Esophagus muscularis mucosa (tissue), 4 donors: Measurements from ENCODE around the gene DNAJC4. TPM values are rescaled to one million over a fixed set of nuclear protein-coding genes. Genes with fewer than 3 reads are reported as not detected.
A peak's percentile ranks its signal among the peaks of the same experiment; 100 is the strongest.

Source experiments
- DNase-seq: peaks from one replicate; pipeline ENCODE4 v3.0.0-alpha.2; 2017; ENCODE audit errors: extremely low spot score
- H3K27ac ChIP-seq, 4 donors: fragments of 200-600 bp; sonication (generic); replicated peaks in 1 of 4; 1 replicate in 3 of 4; 2 replicates in 1 of 4; pipeline ENCODE4 v1.5.1; 2016 to 2019; ENCODE audit warnings: mild to moderate bottlenecking in 1 of 4
- H3K27me3 ChIP-seq, 4 donors: fragments of 200-600 bp; sonication (generic); one replicate each; pipeline versions ENCODE4 v1.5.1 to v1.6.0; 2016 to 2019
- H3K36me3 ChIP-seq, 4 donors: fragments of 200-600 bp; sonication (generic); one replicate each; pipeline ENCODE4 v1.5.1; 2016 to 2019
- H3K4me1 ChIP-seq, 4 donors: fragments of 200-600 bp; sonication (generic); one replicate each; pipeline ENCODE4 v1.5.1; 2016 to 2019
- H3K4me3 ChIP-seq, 4 donors: fragments of 200-600 bp; sonication (generic); 1 replicate in 2 of 4; 2 replicates in 2 of 4; pipeline ENCODE4 v1.5.1; 2016 to 2019; ENCODE audit warnings: mild to moderate bottlenecking in 4 of 4, moderate library complexity in 1 of 4
- H3K9me3 ChIP-seq, 4 donors: fragments of 200-600 bp; sonication (generic); 1 replicate in 3 of 4; 2 replicates in 1 of 4; pipeline ENCODE4 v1.5.1; 2016 to 2019
- CTCF ChIP-seq, 3 experiments: fragments of 200-600 bp in 2 of 3; fragments of 450-650 bp in 1 of 3; sonication (generic) in 2 of 3; IDR thresholded peaks; one replicate each; pipeline ENCODE4 v1.5.1; 2017 to 2019; ENCODE audit warnings: antibody characterized with exemption in 3 of 3, mild to moderate bottlenecking in 2 of 3, moderate library complexity in 1 of 3
- EP300 ChIP-seq: sonication (generic); formaldehyde crosslinking; IDR thresholded peaks from one replicate; pipeline ENCODE4 v1.6.1; 2017; ENCODE audit warnings: antibody characterized with exemption
- POLR2A ChIP-seq: fragments of 450-650 bp; IDR thresholded peaks from one replicate; pipeline ENCODE4 v1.6.1; 2017; ENCODE audit warnings: antibody characterized with exemption, moderate library complexity, mild to moderate bottlenecking, low read depth
- POLR2AphosphoS5 ChIP-seq, 2 donors: sonication (generic); formaldehyde crosslinking; IDR thresholded peaks; one replicate each; pipeline ENCODE4 v1.6.1; 2017; ENCODE audit warnings: antibody characterized with exemption in 2 of 2
- WGBS: methylation state at CpG from one replicate; pipeline ENCODE4 v1.1.5; 2018; 5-methylcytosine and 5-hydroxymethylcytosine counted together
- intact Hi-C: fragments of 100-400 bp; cut with DNase I; formaldehyde crosslinking; loops from one replicate; pipeline ENCODE4 v1.15.1; 2023
- total RNA-seq, 4 donors: library from RNA; depleted of rRNA; stranded (reverse); fragments of >200 nt; gene quantifications; one replicate each; pipeline versions ENCODE4 v1.1.0 to v1.2.1, GENCODE V29; 2016

Gene DNAJC4
- total RNA-seq, 4 donors from 2014 or later, result 19.4 to 40.4 (median 25.3) TPM

DNA sequence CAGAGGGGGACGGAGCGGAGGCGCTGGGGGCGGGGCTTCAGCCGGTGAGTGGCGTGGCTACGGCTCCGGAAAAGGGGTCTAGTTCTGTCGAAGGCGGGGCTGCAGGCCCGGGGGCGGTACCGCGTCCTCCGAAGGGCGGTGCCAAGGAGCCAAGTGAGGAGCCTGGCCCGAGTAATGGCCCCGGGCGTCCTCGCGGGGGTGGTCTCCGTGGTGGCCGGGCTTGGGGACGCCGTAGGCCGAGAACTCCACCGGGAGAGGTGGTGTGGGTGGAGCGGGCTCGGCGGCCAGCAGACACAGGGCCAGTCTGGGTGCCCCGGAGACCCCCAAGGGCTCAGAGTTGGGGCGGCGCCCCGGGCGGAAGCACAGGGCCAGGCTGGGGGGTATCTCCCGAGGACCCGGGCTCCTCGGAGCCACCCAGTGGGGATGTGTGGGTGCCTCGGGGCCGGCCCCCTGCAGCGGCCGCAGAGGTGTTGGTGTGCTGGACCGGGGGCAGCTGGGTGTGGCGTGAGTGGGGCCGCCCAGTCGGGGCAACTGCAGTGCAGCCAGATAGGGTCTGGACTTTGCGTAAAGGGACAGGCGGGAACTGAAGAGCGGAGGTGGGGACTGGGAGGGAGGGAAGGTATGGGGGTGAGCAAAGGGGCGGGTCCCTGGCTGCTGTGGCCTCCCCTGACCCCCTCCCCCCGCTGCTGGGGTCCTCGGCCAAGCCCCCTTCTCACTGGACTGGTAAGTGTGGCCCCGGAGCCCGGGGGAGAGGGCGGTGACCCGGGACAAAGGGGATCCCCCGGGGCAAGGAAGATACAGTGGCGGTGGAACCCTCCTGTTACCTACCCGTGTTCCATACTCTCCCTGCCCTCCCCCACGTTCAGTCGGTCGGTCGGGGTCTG, 11.4 kb downstream of the DNAJC4 start:
- H3K4me1 ChIP-seq, result peaks cover 34 to 55% (median 50%) of the 10 kb centered on the region in 4 donors
- DNase-seq, result no peak
- intact Hi-C loops, result no loop called here

GRCh38 chr11:64243236-64243854, 13.0 kb downstream of the DNAJC4 start:
- H3K27ac ChIP-seq, result peak overlapping the region in 3 of 4 donors; percentile 97 to 100 (median 98)
- H3K4me3 ChIP-seq, result no peak overlapping the region
- 79% methylated on average over 7 of the region's 8 CpGs for WGBS
- peaks cover 40 to 69% (median 62%) of the 10 kb centered on the region in 4 donors for H3K4me1 ChIP-seq
- TF ChIP-seq POLR2A, result no peak
- no peak for TF ChIP-seq POLR2AphosphoS5 (IDR thresholded peaks at IDR 0.05)
- no peak for TF ChIP-seq CTCF (IDR thresholded peaks at IDR 0.05)
- no peak for TF ChIP-seq EP300
- intact Hi-C loops, result no loop called here
- no peaks in the 10 kb centered on the region for H3K9me3 ChIP-seq
- peaks cover 12 to 29% (median 25%) of the 10 kb centered on the region in 4 donors for H3K36me3 ChIP-seq
- H3K27me3 ChIP-seq, result no peaks in the 10 kb centered on the region
- no peak for DNase-seq

More for the DNA sequence above, 11.4 kb downstream of the DNAJC4 start:
- no peaks in the 10 kb centered on the region for H3K9me3 ChIP-seq
- H3K36me3 ChIP-seq, result peaks cover 23 to 45% (median 38%) of the 10 kb centered on the region in 4 donors
- peak overlapping the region; percentile 77 to 98 (median 90) for H3K4me3 ChIP-seq
- no peaks in the 10 kb centered on the region for H3K27me3 ChIP-seq
- 1% methylated on average over 22 of the region's 63 CpGs for WGBS
- no peak for TF ChIP-seq CTCF (IDR thresholded peaks at IDR 0.05)
- TF ChIP-seq POLR2AphosphoS5 (IDR thresholded peaks at IDR 0.05), result peak; percentile 61 to 72
- TF ChIP-seq POLR2A, result peak; percentile 69
- H3K27ac ChIP-seq, result peak overlapping the region; percentile 97 to 100 (median 98)

GRCh38 chr11:64244107-64244506, 13.8 kb downstream of the DNAJC4 start:
- H3K9me3 ChIP-seq, result no peaks in the 10 kb centered on the region
- WGBS, result 52% methylated on average over 3 of the region's 5 CpGs
- H3K27me3 ChIP-seq, result no peaks in the 10 kb centered on the region
- no peak overlapping the region for H3K4me3 ChIP-seq
- H3K27ac ChIP-seq, result peak overlapping the region in 3 of 4 donors; percentile 85 to 97 (median 88)
- no peak for DNase-seq
- no peak for TF ChIP-seq CTCF (IDR thresholded peaks at IDR 0.05)
- TF ChIP-seq POLR2AphosphoS5 (IDR thresholded peaks at IDR 0.05), result no peak
- TF ChIP-seq EP300, result no peak
- TF ChIP-seq POLR2A, result no peak
- H3K36me3 ChIP-seq, result peaks cover 7 to 21% (median 17%) of the 10 kb centered on the region in 4 donors
- peaks cover 40 to 74% (median 62%) of the 10 kb centered on the region in 4 donors for H3K4me1 ChIP-seq
- intact Hi-C loops, result no loop called here

GRCh38 chr11:64244966-64245365, 14.6 kb downstream of the DNAJC4 start:
- TF ChIP-seq CTCF (IDR thresholded peaks at IDR 0.05) (no peak), POLR2AphosphoS5 (IDR thresholded peaks at IDR 0.05) (no peak), EP300 (no peak), POLR2A (no peak)
- Histone ChIP-seq H3K4me3 (peak overlapping the region; percentile 65 to 86 (median 72)), H3K9me3 (no peaks in the 10 kb centered on the region), H3K36me3 (peaks cover 7 to 17% (median 16%) of the 10 kb centered on the region in 4 donors), H3K4me1 (peaks cover 36 to 70% (median 58%) of the 10 kb centered on the region in 4 donors), H3K27me3 (no peaks in the 10 kb centered on the region), H3K27ac (peak overlapping the region; percentile 85 to 88 (median 86))
- DNase-seq, result no peak
- intact Hi-C loops, result no loop called here
- WGBS, result 22% methylated on average over 1 of the region's 6 CpGs
